ENCODE results near the gene CLSTN1. TPM values are rescaled to one million over a fixed set of nuclear protein-coding genes. Genes with fewer than 3 reads are reported as not detected.

CLSTN1 gene
- total and polyA plus RNA-seq, 4 donors: 131 to 366 (median 280) TPM

DNA sequence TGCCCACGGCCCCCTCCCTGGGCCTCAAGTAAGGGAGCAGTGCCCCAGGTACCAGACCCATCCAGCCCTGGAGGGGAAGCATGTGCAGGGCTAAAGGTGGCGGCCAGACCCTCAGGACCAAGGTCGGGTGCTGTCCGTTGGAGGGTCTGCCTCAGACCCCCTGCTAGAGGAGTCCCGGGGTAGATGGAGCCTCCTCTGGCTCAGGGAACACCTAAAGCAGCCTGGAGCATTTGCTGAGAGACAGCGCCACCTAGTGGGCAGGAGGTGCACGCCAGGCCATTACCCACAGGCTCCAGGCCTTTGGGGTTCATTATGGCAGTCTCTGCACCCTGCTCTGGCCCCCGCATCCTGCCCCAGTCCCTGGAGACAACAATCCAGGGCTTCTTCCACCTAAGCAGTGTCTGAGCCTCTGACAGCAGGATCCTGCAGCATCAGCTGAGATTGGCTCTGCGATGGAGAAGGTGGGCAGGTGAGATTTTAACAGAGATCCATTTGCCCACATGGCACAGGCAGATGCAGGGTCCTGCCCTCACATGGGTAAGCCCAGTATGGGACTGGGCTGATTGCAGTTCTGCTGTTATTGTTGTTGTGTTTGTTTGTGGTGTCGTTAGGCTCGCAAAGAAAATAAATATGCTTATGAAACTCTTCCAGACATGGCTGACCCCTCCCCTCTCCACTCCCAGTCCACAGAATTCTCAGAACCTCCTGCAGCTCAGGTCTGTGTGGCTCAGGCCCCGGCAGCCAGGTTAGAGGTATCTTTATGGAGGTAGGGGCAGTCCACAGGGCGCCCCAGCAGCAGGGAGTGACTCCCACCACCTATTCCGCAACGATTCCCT, 43.9 kb upstream of the CLSTN1 start:
- Histone ChIP-seq H3K9me3 (ENCODE audit: control insufficient read depth, insufficient read depth, low read length) (no peaks in the 10 kb centered on the region), H3K4me3 (ENCODE audit: low read depth, low read length) (no peak overlapping the region), H3K27ac (ENCODE audit: low read depth, low read length) (no peak overlapping the region), H3K4me1 (ENCODE audit: control insufficient read depth, insufficient read depth, low read length) (peaks cover 21% of the 10 kb centered on the region), H3K36me3 (ENCODE audit: control insufficient read depth, insufficient read depth, low read length) (peaks cover 85% of the 10 kb centered on the region), H3K27me3 (ENCODE audit: control insufficient read depth, insufficient read depth, low read length) (no peaks in the 10 kb centered on the region)
- DNase-seq (ENCODE audit: low read depth in 4 of 6, low spot score in 6 of 6): peak in 5 of 6 donors; percentile 52 to 90 (median 63)
- WGBS (ENCODE audit: insufficient coverage): 24% methylated on average over 9 of the region's 15 CpGs

GRCh38 chr1:9866836-9867235, 43.1 kb upstream of the CLSTN1 start:
- H3K4me3 ChIP-seq (ENCODE audit: low read depth, low read length): no peak overlapping the region
- DNase-seq (ENCODE audit: low read depth in 4 of 6, low spot score in 6 of 6): no peak
- no peaks in the 10 kb centered on the region for H3K27me3 ChIP-seq (ENCODE audit: control insufficient read depth, insufficient read depth, low read length)
- peaks cover 21% of the 10 kb centered on the region for H3K4me1 ChIP-seq (ENCODE audit: control insufficient read depth, insufficient read depth, low read length)
- H3K9me3 ChIP-seq (ENCODE audit: control insufficient read depth, insufficient read depth, low read length): no peaks in the 10 kb centered on the region
- peaks cover 81% of the 10 kb centered on the region for H3K36me3 ChIP-seq (ENCODE audit: control insufficient read depth, insufficient read depth, low read length)
- H3K27ac ChIP-seq (ENCODE audit: low read depth, low read length): no peak overlapping the region
- WGBS (ENCODE audit: insufficient coverage): 92% methylated on average over 6 of the region's 6 CpGs

GRCh38 chr1:9865724-9866123, 42.0 kb upstream of the CLSTN1 start:
- DNase-seq (ENCODE audit: low read depth in 4 of 6, low spot score in 6 of 6): no peak
- H3K27me3 ChIP-seq (ENCODE audit: control insufficient read depth, insufficient read depth, low read length): no peaks in the 10 kb centered on the region
- H3K9me3 ChIP-seq (ENCODE audit: control insufficient read depth, insufficient read depth, low read length): no peaks in the 10 kb centered on the region
- no peak overlapping the region for H3K27ac ChIP-seq (ENCODE audit: low read depth, low read length)
- H3K36me3 ChIP-seq (ENCODE audit: control insufficient read depth, insufficient read depth, low read length): peaks cover 74% of the 10 kb centered on the region
- WGBS (ENCODE audit: insufficient coverage): 85% methylated on average over 2 of the region's 2 CpGs
- H3K4me3 ChIP-seq (ENCODE audit: low read depth, low read length): no peak overlapping the region
- peaks cover 25% of the 10 kb centered on the region for H3K4me1 ChIP-seq (ENCODE audit: control insufficient read depth, insufficient read depth, low read length)

DNA sequence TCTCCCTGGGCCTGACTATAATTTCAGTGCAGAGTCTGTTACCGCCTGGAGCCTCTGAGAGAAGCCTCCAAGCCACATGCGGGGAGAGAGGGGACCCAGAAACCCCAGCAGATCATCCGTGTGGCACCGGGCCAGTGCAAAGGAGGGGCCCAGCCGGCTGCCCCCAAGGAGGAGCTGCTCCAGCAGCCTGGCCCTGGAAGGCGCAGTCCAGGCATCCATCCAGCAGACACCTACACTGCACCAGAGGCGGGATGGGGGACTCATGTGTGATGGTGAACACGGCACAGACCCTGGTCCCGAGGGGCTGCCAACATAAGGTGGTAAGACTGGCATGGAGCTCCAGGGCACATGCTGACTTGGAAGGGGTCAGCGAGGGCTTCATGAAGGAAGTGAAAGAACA, 39.6 kb upstream of the CLSTN1 start:
- no peak for DNase-seq (ENCODE audit: low read depth in 4 of 6, low spot score in 6 of 6)
- Histone ChIP-seq H3K36me3 (ENCODE audit: control insufficient read depth, insufficient read depth, low read length) (peaks cover 66% of the 10 kb centered on the region), H3K27me3 (ENCODE audit: control insufficient read depth, insufficient read depth, low read length) (no peaks in the 10 kb centered on the region), H3K4me3 (ENCODE audit: low read depth, low read length) (no peak overlapping the region), H3K27ac (ENCODE audit: low read depth, low read length) (no peak overlapping the region), H3K4me1 (ENCODE audit: control insufficient read depth, insufficient read depth, low read length) (peaks cover 37% of the 10 kb centered on the region), H3K9me3 (ENCODE audit: control insufficient read depth, insufficient read depth, low read length) (no peaks in the 10 kb centered on the region)
- WGBS (ENCODE audit: insufficient coverage): 71% methylated on average over 7 of the region's 10 CpGs

DNA sequence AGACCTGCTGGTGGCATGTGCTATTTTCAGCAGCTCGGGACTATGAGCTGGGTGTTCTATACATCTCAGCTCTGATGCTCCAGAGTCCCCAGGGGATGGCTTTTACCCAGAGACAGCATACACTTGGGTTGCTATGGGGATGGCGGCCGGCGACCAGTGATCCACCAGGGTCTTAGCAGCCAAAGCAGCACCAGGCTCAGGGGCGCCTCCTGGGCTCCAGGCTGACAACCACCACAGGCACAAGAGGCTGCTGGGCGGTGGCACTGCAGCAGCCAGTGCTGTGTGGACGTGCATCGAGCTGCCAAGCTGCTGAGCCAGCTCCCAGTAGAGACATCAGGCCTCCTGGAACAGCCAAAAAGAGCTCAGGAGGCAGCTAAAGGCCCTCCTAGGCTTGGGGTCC, 37.6 kb upstream of the CLSTN1 start:
- Histone ChIP-seq H3K4me3 (ENCODE audit: low read depth, low read length) (no peak overlapping the region), H3K4me1 (ENCODE audit: control insufficient read depth, insufficient read depth, low read length) (peaks cover 27% of the 10 kb centered on the region), H3K27ac (ENCODE audit: low read depth, low read length) (no peak overlapping the region), H3K27me3 (ENCODE audit: control insufficient read depth, insufficient read depth, low read length) (no peaks in the 10 kb centered on the region), H3K36me3 (ENCODE audit: control insufficient read depth, insufficient read depth, low read length) (peaks cover 57% of the 10 kb centered on the region), H3K9me3 (ENCODE audit: control insufficient read depth, insufficient read depth, low read length) (no peaks in the 10 kb centered on the region)
- 51% methylated on average over 8 of the region's 8 CpGs for WGBS (ENCODE audit: insufficient coverage)
- DNase-seq (ENCODE audit: low read depth in 4 of 6, low spot score in 6 of 6): peak in 1 of 6 donors; percentile 5

DNA sequence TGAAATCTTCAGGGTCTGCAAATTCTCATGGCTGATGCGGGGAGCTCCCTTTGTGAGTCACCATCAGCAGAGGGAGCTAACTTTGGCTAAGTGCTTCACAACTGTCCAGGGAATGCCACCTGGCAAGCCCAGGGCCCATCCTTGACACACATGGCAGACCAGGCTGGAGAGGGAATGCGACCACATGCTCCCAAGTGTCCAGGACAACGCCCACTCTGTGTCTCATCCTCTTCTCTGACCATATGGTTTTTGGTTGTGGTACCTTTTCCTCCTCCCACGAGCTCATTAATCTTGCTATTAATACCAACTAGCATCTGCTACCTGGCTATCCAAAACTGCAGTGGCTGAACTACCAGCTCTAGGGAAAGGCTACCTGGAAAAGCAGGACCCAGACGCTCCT, 37.1 kb upstream of the CLSTN1 start:
- Histone ChIP-seq H3K36me3 (ENCODE audit: control insufficient read depth, insufficient read depth, low read length) (peaks cover 52% of the 10 kb centered on the region), H3K4me3 (ENCODE audit: low read depth, low read length) (no peak overlapping the region), H3K27ac (ENCODE audit: low read depth, low read length) (no peak overlapping the region), H3K9me3 (ENCODE audit: control insufficient read depth, insufficient read depth, low read length) (no peaks in the 10 kb centered on the region), H3K4me1 (ENCODE audit: control insufficient read depth, insufficient read depth, low read length) (peaks cover 27% of the 10 kb centered on the region), H3K27me3 (ENCODE audit: control insufficient read depth, insufficient read depth, low read length) (no peaks in the 10 kb centered on the region)
- DNase-seq (ENCODE audit: low read depth in 4 of 6, low spot score in 6 of 6): no peak
- 93% methylated on average over 2 of the region's 5 CpGs for WGBS (ENCODE audit: insufficient coverage)

GRCh38 chr1:9859281-9860014, 35.7 kb upstream of the CLSTN1 start:
- no peaks in the 10 kb centered on the region for H3K9me3 ChIP-seq (ENCODE audit: control insufficient read depth, insufficient read depth, low read length)
- H3K27ac ChIP-seq (ENCODE audit: low read depth, low read length): peak overlapping the region; percentile 19
- H3K4me1 ChIP-seq (ENCODE audit: control insufficient read depth, insufficient read depth, low read length): peaks cover 27% of the 10 kb centered on the region
- H3K36me3 ChIP-seq (ENCODE audit: control insufficient read depth, insufficient read depth, low read length): peaks cover 44% of the 10 kb centered on the region
- 65% methylated on average over 3 of the region's 5 CpGs for WGBS (ENCODE audit: insufficient coverage)
- H3K4me3 ChIP-seq (ENCODE audit: low read depth, low read length): no peak overlapping the region
- no peaks in the 10 kb centered on the region for H3K27me3 ChIP-seq (ENCODE audit: control insufficient read depth, insufficient read depth, low read length)
- peak in 1 of 6 donors; percentile 6 for DNase-seq (ENCODE audit: low read depth in 4 of 6, low spot score in 6 of 6)

GRCh38 chr1:9858293-9859035, 34.7 kb upstream of the CLSTN1 start:
- DNase-seq (ENCODE audit: low read depth in 4 of 6, low spot score in 6 of 6): no peak
- no peaks in the 10 kb centered on the region for H3K9me3 ChIP-seq (ENCODE audit: control insufficient read depth, insufficient read depth, low read length)
- no peak overlapping the region for H3K27ac ChIP-seq (ENCODE audit: low read depth, low read length)
- H3K4me3 ChIP-seq (ENCODE audit: low read depth, low read length): no peak overlapping the region
- H3K4me1 ChIP-seq (ENCODE audit: control insufficient read depth, insufficient read depth, low read length): peaks cover 20% of the 10 kb centered on the region
- peaks cover 35% of the 10 kb centered on the region for H3K36me3 ChIP-seq (ENCODE audit: control insufficient read depth, insufficient read depth, low read length)
- 99% methylated on average over 6 of the region's 6 CpGs for WGBS (ENCODE audit: insufficient coverage)
- H3K27me3 ChIP-seq (ENCODE audit: control insufficient read depth, insufficient read depth, low read length): no peaks in the 10 kb centered on the region

GRCh38 chr1:9855186-9855585, 31.4 kb upstream of the CLSTN1 start:
- no peak overlapping the region for H3K4me3 ChIP-seq (ENCODE audit: low read depth, low read length)
- peaks cover 36% of the 10 kb centered on the region for H3K4me1 ChIP-seq (ENCODE audit: control insufficient read depth, insufficient read depth, low read length)
- peaks cover 28% of the 10 kb centered on the region for H3K36me3 ChIP-seq (ENCODE audit: control insufficient read depth, insufficient read depth, low read length)
- no peak overlapping the region for H3K27ac ChIP-seq (ENCODE audit: low read depth, low read length)
- DNase-seq (ENCODE audit: low read depth in 4 of 6, low spot score in 6 of 6): no peak
- no CpG with 5 or more reads among the region's 1 CpG for WGBS (ENCODE audit: insufficient coverage)
- H3K27me3 ChIP-seq (ENCODE audit: control insufficient read depth, insufficient read depth, low read length): no peaks in the 10 kb centered on the region
- no peaks in the 10 kb centered on the region for H3K9me3 ChIP-seq (ENCODE audit: control insufficient read depth, insufficient read depth, low read length)
